Brain microvascular endothelial cell (primary cell): ENCODE results near the gene TIMM10B.
A peak's percentile ranks its signal among the peaks of the same experiment; 100 is the strongest.
"Not testable (repeated sequence)": the region's sequence is repeated elsewhere in the genome, so short reads cannot be mapped to it uniquely, and the experiment has no call there.

ENCODE experiments used
- DNase-seq: peaks from one replicate; pipeline ENCODE4 v3.0.0-alpha.2; 2020
- H3K27ac ChIP-seq: fragments of 250-450 bp; sonication (Bioruptor Pico); 2 replicates; pipeline ENCODE4 v1.5.1; 2020; ENCODE audit warnings: mild to moderate bottlenecking, moderate library complexity
- H3K27me3 ChIP-seq: fragments of 250-450 bp; sonication (Bioruptor Pico); replicated peaks from 2 replicates; pipeline ENCODE4 v1.5.1; 2020; ENCODE audit warnings: mild to moderate bottlenecking
- H3K36me3 ChIP-seq: fragments of 250-450 bp; sonication (Bioruptor Pico); replicated peaks from 2 replicates; pipeline ENCODE4 v1.5.1; 2020; ENCODE audit warnings: mild to moderate bottlenecking
- H3K4me3 ChIP-seq: 2 replicates; pipeline ENCODE4 v1.5.1; 2011; ENCODE audit warnings: low read depth, mild to moderate bottlenecking, control low read depth, low read length, moderate library complexity
- in situ Hi-C: cut with HindIII; loops from 2 replicates; pipeline ENCODE4 v1.10.0; 2017; ENCODE audit warnings: low sequenced_read_pairs, low pct_ligation_motif_present
- TF ChIP-seq, protein P1 (sequence below): IDR thresholded peaks from 2 replicates; pipeline ENCODE4 v1.5.1; 2011; ENCODE audit warnings: low read depth, mild to moderate bottlenecking, moderate library complexity, low read length, control low read depth, inconsistent platforms; ENCODE audit errors: missing control alignments

The TIMM10B gene

GRCh38 chr11:6498544-6498943 lies 17.2 kb downstream of the TIMM10B start:
- in situ Hi-C loops: no loop called here
- peaks cover 3% of the 10 kb centered on the region for H3K36me3 ChIP-seq
- no peaks in the 10 kb centered on the region for H3K27me3 ChIP-seq
- no peak overlapping the region for H3K4me3 ChIP-seq
- no peak overlapping the region for H3K27ac ChIP-seq
- TF ChIP-seq, protein P1, sequence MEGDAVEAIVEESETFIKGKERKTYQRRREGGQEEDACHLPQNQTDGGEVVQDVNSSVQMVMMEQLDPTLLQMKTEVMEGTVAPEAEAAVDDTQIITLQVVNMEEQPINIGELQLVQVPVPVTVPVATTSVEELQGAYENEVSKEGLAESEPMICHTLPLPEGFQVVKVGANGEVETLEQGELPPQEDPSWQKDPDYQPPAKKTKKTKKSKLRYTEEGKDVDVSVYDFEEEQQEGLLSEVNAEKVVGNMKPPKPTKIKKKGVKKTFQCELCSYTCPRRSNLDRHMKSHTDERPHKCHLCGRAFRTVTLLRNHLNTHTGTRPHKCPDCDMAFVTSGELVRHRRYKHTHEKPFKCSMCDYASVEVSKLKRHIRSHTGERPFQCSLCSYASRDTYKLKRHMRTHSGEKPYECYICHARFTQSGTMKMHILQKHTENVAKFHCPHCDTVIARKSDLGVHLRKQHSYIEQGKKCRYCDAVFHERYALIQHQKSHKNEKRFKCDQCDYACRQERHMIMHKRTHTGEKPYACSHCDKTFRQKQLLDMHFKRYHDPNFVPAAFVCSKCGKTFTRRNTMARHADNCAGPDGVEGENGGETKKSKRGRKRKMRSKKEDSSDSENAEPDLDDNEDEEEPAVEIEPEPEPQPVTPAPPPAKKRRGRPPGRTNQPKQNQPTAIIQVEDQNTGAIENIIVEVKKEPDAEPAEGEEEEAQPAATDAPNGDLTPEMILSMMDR: no peak
- DNase-seq: no peak

- no peak for DNase-seq
- H3K27ac ChIP-seq: no peak overlapping the region
- peaks cover 2% of the 10 kb centered on the region for H3K36me3 ChIP-seq
- H3K27me3 ChIP-seq: no peaks in the 10 kb centered on the region
- in situ Hi-C loops: no loop called here
- TF ChIP-seq, protein P1: no peak
- no peak overlapping the region for H3K4me3 ChIP-seq
Measured at GRCh38 chr11:6502382-6502781, 21.1 kb downstream of the TIMM10B start.

- peaks cover 2% of the 10 kb centered on the region for H3K36me3 ChIP-seq
- TF ChIP-seq, protein P1: no peak
- DNase-seq: no peak
- no peak overlapping the region for H3K4me3 ChIP-seq
- H3K27me3 ChIP-seq: no peaks in the 10 kb centered on the region
- in situ Hi-C loops: no loop called here
- H3K27ac ChIP-seq: no peak overlapping the region
Measured at GRCh38 chr11:6504166-6504565, 22.9 kb downstream of the TIMM10B start.

- no peaks in the 10 kb centered on the region for H3K27me3 ChIP-seq
- peak; percentile 59 for DNase-seq
- no peak overlapping the region for H3K4me3 ChIP-seq
- H3K27ac ChIP-seq: no peak overlapping the region
- TF ChIP-seq, protein P1: peak; percentile 62
- in situ Hi-C loops: no loop called here
- H3K36me3 ChIP-seq: peaks cover 2% of the 10 kb centered on the region
Measured at GRCh38 chr11:6505577-6506240, 24.4 kb downstream of the TIMM10B start.

- Histone ChIP-seq H3K27me3 (no peaks in the 10 kb centered on the region), H3K4me3 (no peak overlapping the region), H3K36me3 (peaks cover 2% of the 10 kb centered on the region), H3K27ac (no peak overlapping the region)
- TF ChIP-seq, protein P1: no peak
- DNase-seq: no peak
- in situ Hi-C loops: no loop called here
Measured at GRCh38 chr11:6516865-6517264, 35.6 kb downstream of the TIMM10B start.

DNA sequence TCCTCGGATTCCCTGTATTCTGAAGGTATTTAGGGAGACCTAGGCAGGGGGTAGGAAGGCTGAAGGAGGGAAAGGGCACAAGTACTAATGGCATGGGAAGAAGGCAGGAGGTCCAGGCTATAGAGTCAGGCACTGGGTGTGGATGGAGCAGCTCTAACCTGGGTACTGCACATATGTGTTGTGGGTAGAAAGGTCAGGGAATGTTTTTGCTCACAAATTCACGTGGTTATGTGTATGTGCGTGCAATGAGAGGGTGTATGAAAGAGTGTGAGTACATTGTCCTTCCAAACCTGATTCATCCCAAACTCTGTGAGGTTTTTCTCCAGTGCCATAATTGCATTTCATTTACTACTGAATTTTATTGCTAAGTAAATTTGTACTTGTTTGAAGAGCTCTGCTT lies 39.0 kb downstream of the TIMM10B start:
- DNase-seq: no peak
- in situ Hi-C loops: no loop called here
- TF ChIP-seq, protein P1: no peak

DNA sequence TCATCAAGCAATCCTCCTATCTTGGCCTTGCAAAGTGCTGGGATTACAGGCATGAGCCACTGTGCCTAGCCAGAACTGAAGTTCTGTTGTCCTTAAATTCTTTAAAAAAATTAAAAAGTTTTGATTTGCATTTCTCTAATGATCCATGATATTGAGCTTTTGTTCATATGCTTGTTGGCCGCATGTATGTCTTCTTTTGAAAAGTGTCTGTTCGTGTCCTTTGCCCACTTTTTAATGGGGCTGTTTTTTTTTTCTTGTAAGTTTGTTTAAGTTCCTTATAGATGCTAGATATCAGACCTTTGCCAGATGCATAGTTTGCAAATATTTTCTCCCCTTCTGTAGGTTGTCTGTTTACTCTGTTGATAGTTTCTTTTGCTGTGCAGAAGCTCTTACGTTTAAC lies 40.6 kb downstream of the TIMM10B start:
- H3K27me3 ChIP-seq, in situ Hi-C loops, DNase-seq, H3K27ac ChIP-seq, H3K4me3 ChIP-seq, H3K36me3 ChIP-seq: not testable (repeated sequence)

More for the DNA sequence above, 39.0 kb downstream of the TIMM10B start:
- Histone ChIP-seq H3K27me3 (no peaks in the 10 kb centered on the region), H3K4me3 (no peak overlapping the region), H3K36me3 (peaks cover 2% of the 10 kb centered on the region), H3K27ac (no peak overlapping the region)
